Adipocyte (in vitro differentiated cells): ENCODE results near the gene MLH1.
A peak's percentile ranks its signal among the peaks of the same experiment; 100 is the strongest.

Source experiments
- DNase-seq: peaks from one replicate; pipeline ENCODE4 v3.0.0-alpha.2; 2015; ENCODE audit warnings: low read depth
- H3K27me3 ChIP-seq: replicated peaks from 2 replicates; pipeline ENCODE4 v1.7.0; 2013; ENCODE audit warnings: mild to moderate bottlenecking, low read length, moderate library complexity; ENCODE audit not compliant: control insufficient read depth, insufficient read depth
- H3K36me3 ChIP-seq: 2 replicates; pipeline ENCODE4 v1.7.0; 2013; ENCODE audit warnings: low read length, mild to moderate bottlenecking, moderate library complexity; ENCODE audit not compliant: control insufficient read depth, insufficient read depth, severe bottlenecking
- H3K4me1 ChIP-seq: 2 replicates; pipeline ENCODE4 v1.7.0; 2013; ENCODE audit warnings: mild to moderate bottlenecking, low read length, moderate library complexity; ENCODE audit not compliant: control insufficient read depth, insufficient read depth
- H3K4me3 ChIP-seq: 2 replicates; pipeline ENCODE4 v1.7.0; 2013; ENCODE audit warnings: mild to moderate bottlenecking, low read length, moderate library complexity
- H3K9ac ChIP-seq: 2 replicates; pipeline ENCODE4 v1.7.0; 2013; ENCODE audit warnings: mild to moderate bottlenecking, low read length, moderate library complexity
- H3K9me3 ChIP-seq: 2 replicates; pipeline ENCODE4 v1.7.0; 2013; ENCODE audit warnings: mild to moderate bottlenecking, low read length, moderate library complexity; ENCODE audit not compliant: control insufficient read depth

Gene MLH1

GRCh38 chr3:37025561-37026335 lies 32.4 kb downstream of the MLH1 start:
- Histone ChIP-seq H3K9ac (no peak overlapping the region), H3K4me3 (no peak overlapping the region), H3K36me3 (peaks cover 74% of the 10 kb centered on the region), H3K9me3 (no peaks in the 10 kb centered on the region), H3K27me3 (no peaks in the 10 kb centered on the region), H3K4me1 (peaks cover 20% of the 10 kb centered on the region)
- no peak for DNase-seq

GRCh38 chr3:37026851-37027250 lies 33.5 kb downstream of the MLH1 start:
- H3K4me1 ChIP-seq: peaks cover 31% of the 10 kb centered on the region
- no peak overlapping the region for H3K9ac ChIP-seq
- no peak overlapping the region for H3K4me3 ChIP-seq
- H3K27me3 ChIP-seq: no peaks in the 10 kb centered on the region
- no peaks in the 10 kb centered on the region for H3K9me3 ChIP-seq
- DNase-seq: no peak
- peaks cover 65% of the 10 kb centered on the region for H3K36me3 ChIP-seq

- H3K4me1 ChIP-seq: peaks cover 45% of the 10 kb centered on the region
- no peak overlapping the region for H3K9ac ChIP-seq
- H3K36me3 ChIP-seq: peaks cover 53% of the 10 kb centered on the region
- H3K27me3 ChIP-seq: no peaks in the 10 kb centered on the region
- H3K9me3 ChIP-seq: no peaks in the 10 kb centered on the region
- H3K4me3 ChIP-seq: no peak overlapping the region
- DNase-seq: no peak
Measured at GRCh38 chr3:37028329-37028728, 35.0 kb downstream of the MLH1 start.

- H3K36me3 ChIP-seq: peaks cover 49% of the 10 kb centered on the region
- no peak overlapping the region for H3K4me3 ChIP-seq
- no peaks in the 10 kb centered on the region for H3K9me3 ChIP-seq
- H3K4me1 ChIP-seq: peaks cover 48% of the 10 kb centered on the region
- no peak overlapping the region for H3K9ac ChIP-seq
- no peak for DNase-seq
- H3K27me3 ChIP-seq: no peaks in the 10 kb centered on the region
Measured at GRCh38 chr3:37029111-37029510, 35.8 kb downstream of the MLH1 start.

GRCh38 chr3:37029516-37030163 lies 36.3 kb downstream of the MLH1 start:
- no peaks in the 10 kb centered on the region for H3K9me3 ChIP-seq
- peaks cover 48% of the 10 kb centered on the region for H3K4me1 ChIP-seq
- DNase-seq: no peak
- no peak overlapping the region for H3K4me3 ChIP-seq
- H3K36me3 ChIP-seq: peaks cover 44% of the 10 kb centered on the region
- no peaks in the 10 kb centered on the region for H3K27me3 ChIP-seq
- peak overlapping the region; percentile 57 for H3K9ac ChIP-seq

GRCh38 chr3:37030588-37030987 lies 37.3 kb downstream of the MLH1 start:
- DNase-seq: no peak
- no peaks in the 10 kb centered on the region for H3K9me3 ChIP-seq
- H3K4me1 ChIP-seq: peaks cover 48% of the 10 kb centered on the region
- no peaks in the 10 kb centered on the region for H3K27me3 ChIP-seq
- peak overlapping the region; percentile 70 for H3K9ac ChIP-seq
- peaks cover 43% of the 10 kb centered on the region for H3K36me3 ChIP-seq
- H3K4me3 ChIP-seq: no peak overlapping the region

- Histone ChIP-seq H3K9me3 (no peaks in the 10 kb centered on the region), H3K27me3 (no peaks in the 10 kb centered on the region), H3K4me1 (peaks cover 48% of the 10 kb centered on the region), H3K9ac (peak overlapping the region; percentile 70), H3K36me3 (peaks cover 43% of the 10 kb centered on the region), H3K4me3 (no peak overlapping the region)
- no peak for DNase-seq
Measured at GRCh38 chr3:37031096-37031682, 37.9 kb downstream of the MLH1 start.

GRCh38 chr3:37032961-37033360 lies 39.6 kb downstream of the MLH1 start:
- H3K27me3 ChIP-seq: no peaks in the 10 kb centered on the region
- peaks cover 42% of the 10 kb centered on the region for H3K36me3 ChIP-seq

GRCh38 chr3:37037352-37037751 lies 44.0 kb downstream of the MLH1 start:
- Histone ChIP-seq H3K4me3 (no peak overlapping the region), H3K9me3 (no peaks in the 10 kb centered on the region), H3K27me3 (no peaks in the 10 kb centered on the region), H3K4me1 (peaks cover 32% of the 10 kb centered on the region), H3K36me3 (peaks cover 51% of the 10 kb centered on the region), H3K9ac (no peak overlapping the region)
- no peak for DNase-seq

More at GRCh38 chr3:37032961-37033360, 39.6 kb downstream of the MLH1 start:
- H3K4me3 ChIP-seq: no peak overlapping the region
- peak overlapping the region; percentile 48 for H3K9ac ChIP-seq
- peaks cover 48% of the 10 kb centered on the region for H3K4me1 ChIP-seq
- DNase-seq: no peak
- H3K9me3 ChIP-seq: no peaks in the 10 kb centered on the region

GRCh38 chr3:37039161-37039846 lies 46.0 kb downstream of the MLH1 start:
- H3K9ac ChIP-seq: no peak overlapping the region
- no peaks in the 10 kb centered on the region for H3K9me3 ChIP-seq
- peaks cover 24% of the 10 kb centered on the region for H3K4me1 ChIP-seq
- no peak for DNase-seq
- H3K36me3 ChIP-seq: peaks cover 56% of the 10 kb centered on the region
- no peak overlapping the region for H3K4me3 ChIP-seq
- H3K27me3 ChIP-seq: no peaks in the 10 kb centered on the region

- Histone ChIP-seq H3K4me3 (no peak overlapping the region), H3K36me3 (peaks cover 60% of the 10 kb centered on the region), H3K4me1 (peaks cover 24% of the 10 kb centered on the region), H3K27me3 (no peaks in the 10 kb centered on the region), H3K9me3 (no peaks in the 10 kb centered on the region), H3K9ac (no peak overlapping the region)
- DNase-seq: no peak
Measured at GRCh38 chr3:37040231-37040630, 46.9 kb downstream of the MLH1 start.
